NCI-H748 (cell line): ENCODE results near the gene CHRND.
"Not testable (repeated sequence)": the region's sequence is repeated elsewhere in the genome, so short reads cannot be mapped to it uniquely, and the experiment has no call there.

Source experiments
- DNase-seq: peaks from one replicate; lab custom pipeline; 2025; ENCODE audit not compliant: unreplicated experiment; lab: John Stamatoyannopoulos, UW

The CHRND gene

DNA sequence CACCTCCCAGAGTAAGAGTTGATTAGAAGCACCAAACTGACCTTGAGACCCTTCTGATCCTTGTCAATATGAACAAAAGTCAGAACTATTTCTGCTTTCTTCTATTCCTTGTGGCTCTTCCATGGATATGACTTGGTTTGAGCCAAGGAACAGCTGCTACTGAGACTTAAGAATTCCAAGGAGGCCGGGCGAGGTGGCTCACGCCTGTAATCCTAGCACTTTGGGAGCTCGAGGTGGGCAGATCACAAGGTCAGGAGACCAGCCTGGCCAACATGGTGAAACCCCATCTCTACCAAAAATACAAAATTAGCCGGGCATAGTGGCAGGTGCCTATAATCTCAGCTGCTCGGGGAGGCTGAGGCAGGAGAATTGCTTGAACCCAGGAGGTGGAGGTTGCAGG lies 44.5 kb downstream of the CHRND start:
- not testable (repeated sequence) for DNase-seq

DNA sequence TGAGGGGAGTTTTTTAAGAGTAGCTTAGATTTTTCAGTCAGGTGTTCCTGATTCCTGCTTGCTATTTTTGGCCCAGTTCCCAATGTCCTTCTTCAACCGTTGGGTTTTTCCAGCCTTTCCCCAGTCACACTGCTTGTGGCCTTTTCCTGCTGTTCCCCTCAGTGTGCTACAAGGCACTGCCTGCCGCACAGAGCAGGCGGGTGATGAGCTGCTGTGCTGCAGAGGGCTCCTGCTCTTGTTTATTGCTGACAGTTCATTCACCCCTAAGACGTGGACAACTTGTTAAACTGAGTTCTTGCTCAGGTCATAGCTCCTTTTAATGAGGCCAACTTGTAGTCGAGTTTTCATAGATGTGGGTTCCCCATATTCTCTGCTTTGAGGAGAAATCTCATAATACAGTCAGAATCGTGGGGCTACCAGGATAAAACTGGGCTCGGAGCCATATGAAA lies 45.1 kb downstream of the CHRND start:
- DNase-seq, result no peak

DNA sequence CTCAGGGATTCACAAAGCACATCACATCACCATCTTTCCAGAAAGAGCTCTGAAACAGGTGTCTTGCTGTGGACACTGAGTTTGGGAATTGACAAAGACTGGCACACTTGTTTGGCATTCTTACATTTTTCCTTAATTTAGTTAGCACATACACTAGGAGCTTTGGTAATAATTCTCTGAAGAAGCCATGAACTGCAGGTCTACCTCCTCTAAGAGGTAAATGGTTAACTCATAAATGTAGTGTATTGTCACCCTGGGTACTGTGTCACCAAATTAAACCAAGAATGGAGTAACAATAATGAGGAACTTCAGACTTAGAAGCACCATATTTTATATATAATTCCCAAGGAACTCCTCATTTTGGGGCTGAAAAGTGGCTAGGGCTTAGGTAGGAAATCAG lies 47.1 kb downstream of the CHRND start:
- DNase-seq, result no peak

- no peak for DNase-seq
These were observed 47.9 kb downstream of the CHRND start for GRCh38 chr2:232573771-232574435.

DNA sequence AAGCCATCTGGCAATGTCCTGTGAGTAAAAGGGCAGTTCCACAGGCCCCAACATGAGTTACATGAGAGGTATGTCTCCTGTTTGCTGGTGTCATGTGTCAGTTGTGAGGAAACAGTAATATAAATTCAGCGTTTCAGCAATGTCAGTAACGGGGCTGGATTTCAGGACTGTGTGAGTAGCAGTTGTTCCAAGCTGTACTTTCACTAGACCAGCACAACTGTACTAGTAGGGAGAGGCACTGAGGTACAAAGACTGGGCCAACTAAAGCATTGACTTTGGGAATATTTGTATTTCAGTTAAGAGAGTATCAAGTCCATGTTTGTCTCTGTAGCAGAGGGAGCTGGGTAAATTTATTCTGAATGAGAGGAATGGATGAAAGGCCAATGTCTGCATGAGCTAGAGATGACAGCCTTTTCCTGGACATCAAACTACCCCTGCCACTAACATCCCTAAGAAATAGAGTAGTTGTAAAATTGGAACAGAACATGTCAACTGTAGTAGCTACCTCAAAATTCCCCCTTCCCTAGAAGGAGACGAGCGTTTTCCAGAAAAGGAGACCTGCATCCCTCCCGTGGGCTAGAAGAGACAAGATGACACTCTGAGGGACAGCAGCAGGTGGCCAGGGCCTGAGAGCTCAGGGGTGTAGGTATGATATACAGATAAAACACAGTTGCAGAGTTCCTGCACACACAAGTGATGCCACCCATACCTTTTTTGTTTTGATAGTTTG lies 48.9 kb downstream of the CHRND start:
- DNase-seq, result no peak

GRCh38 chr2:232575404-232575746 lies 49.4 kb downstream of the CHRND start:
- DNase-seq, result no peak

DNA sequence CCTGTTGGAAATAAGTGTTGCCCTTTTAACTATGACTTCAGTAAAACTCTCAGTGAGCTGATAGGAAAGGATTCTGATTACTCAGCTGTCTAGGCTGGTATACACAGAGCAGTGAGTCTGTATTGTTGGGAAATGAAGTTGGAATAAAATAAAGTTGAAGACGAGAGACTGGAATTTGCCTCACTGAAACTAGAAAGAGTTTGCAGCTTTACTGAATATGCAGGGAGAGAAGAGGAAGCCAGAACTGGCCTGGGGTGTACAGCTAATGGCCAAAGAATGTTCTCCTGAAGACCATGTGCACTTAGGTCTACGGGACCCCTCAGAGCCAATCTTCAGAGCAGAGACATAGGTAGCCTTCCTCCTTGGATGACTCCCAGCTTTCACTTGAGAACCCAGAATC lies 51.0 kb downstream of the CHRND start:
- DNase-seq, result no peak

GRCh38 chr2:232577841-232578240 lies 51.9 kb downstream of the CHRND start:
- no peak for DNase-seq

- DNase-seq, result no peak
These were observed 52.7 kb downstream of the CHRND start for GRCh38 chr2:232578626-232579025.

DNA sequence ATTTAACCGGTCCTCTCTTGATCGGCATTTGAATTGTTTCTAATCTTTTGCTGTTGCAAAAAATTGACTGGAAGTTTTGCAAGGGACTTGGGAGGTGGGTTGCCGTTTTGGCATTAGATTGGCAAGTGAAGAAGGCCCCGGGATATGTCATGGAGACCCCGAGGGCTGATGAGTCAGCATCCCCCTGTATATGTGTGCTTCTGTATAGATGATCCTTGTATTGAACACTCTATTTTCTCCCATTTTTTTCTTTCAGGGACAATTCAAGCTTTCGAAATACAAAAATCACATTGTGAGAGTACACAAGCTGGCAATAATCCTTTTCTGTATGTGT lies 54.7 kb downstream of the CHRND start:
- no peak for DNase-seq

GRCh38 chr2:232581725-232582124 lies 55.8 kb downstream of the CHRND start:
- no peak for DNase-seq

- peak; percentile 11 for DNase-seq
These were observed 58.3 kb downstream of the CHRND start for GRCh38 chr2:232584238-232584637.
